GM08714 (cell line): ENCODE data around the gene DDAH2.

Source experiments
- H3K4me3 ChIP-seq: fragments of 200-500 bp; sonication (Bioruptor generic); 2 replicates; pipeline ENCODE4 v1.5.1; 2014; ENCODE audit warnings: mild to moderate bottlenecking, low read length, inconsistent platforms
- ZNF274 ChIP-seq: IDR thresholded peaks from 2 replicates; pipeline ENCODE4 v1.6.1; 2012; ENCODE audit warnings: mild to moderate bottlenecking, low read depth, low read length

Gene DDAH2

GRCh38 chr6:31702405-31702818 lies 26.7 kb downstream of the DDAH2 start:
- no peak for TF ChIP-seq ZNF274
- peak overlapping the region; percentile 94 for H3K4me3 ChIP-seq

DNA sequence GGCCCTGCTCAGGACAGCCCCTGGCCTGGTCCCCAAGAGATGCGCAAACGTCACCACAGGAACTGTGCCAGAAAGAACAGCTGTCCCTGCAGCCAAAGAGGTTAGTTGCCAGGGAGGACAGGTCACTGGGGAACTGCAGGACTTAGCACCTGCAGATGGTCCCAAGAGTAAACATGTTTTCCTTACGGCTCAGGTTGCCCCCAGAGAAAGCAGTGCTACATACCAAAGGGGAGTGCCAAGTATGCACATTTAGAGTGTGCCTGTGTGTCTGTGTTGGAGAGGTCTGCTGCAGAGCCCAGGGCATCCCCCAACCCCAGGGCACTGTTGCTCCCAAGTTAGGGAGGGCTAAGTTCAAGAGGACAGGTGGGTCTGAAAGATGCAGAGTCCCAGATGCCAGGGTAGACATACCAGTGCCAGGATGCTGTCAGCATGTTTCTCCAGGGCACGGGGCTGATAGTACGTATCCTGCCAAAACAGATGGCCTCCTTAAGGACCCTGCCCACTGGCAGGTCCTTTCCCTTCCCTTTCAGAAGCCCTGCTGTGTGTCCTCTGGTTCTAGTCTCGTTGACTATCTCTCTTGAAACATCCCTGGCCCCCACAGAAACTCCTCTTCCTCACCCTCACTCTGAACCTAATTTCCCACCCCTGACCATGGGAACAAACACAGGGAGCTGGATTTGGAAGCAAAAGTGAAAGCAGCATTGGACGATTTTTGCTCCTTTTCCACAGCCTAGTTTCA lies 27.3 kb downstream of the DDAH2 start:
- no peak for TF ChIP-seq ZNF274
- peak overlapping the region; percentile 94 for H3K4me3 ChIP-seq

DNA sequence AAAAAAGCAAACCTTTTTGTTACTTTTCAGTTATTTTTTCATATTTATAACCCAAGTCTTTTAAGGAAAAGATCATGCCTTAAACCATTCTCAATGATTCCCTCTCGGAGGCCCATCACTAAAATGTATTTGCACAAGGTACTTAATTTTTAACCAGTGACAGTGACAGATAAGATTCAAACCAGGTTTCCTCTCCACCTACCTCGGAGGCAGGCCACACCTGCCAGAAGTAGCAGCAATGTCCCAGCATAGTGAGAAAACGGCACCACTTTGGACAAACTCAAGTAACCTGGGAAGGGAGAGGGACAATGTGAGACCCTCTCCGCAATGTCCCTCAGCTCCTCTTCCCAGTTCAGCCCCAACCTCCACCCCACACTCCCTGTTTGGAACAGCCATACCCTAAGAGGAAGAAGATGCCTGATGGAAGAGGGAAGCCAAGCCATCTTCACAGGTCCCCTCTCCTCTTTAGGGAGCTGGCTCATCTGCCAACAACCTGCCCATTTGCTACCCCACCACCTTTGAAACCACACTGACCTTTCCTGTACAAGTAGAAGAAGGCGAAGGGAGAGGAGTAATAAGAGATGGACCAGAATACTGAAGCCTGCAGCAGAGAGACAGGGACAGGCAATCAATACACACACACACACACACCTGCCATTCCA lies 28.2 kb downstream of the DDAH2 start:
- TF ChIP-seq ZNF274, result no peak

GRCh38 chr6:31697555-31697954 lies 31.5 kb downstream of the DDAH2 start:
- TF ChIP-seq ZNF274, result no peak
- H3K4me3 ChIP-seq, result no peak overlapping the region

More for the DNA sequence above, 28.2 kb downstream of the DDAH2 start:
- no peak overlapping the region for H3K4me3 ChIP-seq

DNA sequence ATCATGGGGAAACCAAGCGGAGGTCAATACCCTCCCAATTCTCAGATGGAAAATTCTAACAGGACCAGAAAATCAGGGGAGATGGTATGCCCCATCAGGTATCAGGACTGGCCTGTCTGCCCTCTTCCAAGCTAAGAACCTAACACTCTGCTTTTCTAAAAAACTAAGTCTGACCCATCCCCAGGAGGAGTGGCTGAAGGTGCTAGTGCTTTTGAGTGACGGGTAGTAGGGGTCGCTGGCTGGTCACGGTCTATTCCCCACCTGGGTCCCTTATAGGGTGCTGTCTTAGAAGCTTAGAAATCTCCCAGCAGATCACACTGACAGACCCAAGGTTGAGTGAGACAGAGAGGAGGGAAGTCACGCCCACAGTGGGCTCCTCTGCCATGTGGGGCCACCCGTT lies 35.6 kb downstream of the DDAH2 start:
- no peak for TF ChIP-seq ZNF274
- no peak overlapping the region for H3K4me3 ChIP-seq

DNA sequence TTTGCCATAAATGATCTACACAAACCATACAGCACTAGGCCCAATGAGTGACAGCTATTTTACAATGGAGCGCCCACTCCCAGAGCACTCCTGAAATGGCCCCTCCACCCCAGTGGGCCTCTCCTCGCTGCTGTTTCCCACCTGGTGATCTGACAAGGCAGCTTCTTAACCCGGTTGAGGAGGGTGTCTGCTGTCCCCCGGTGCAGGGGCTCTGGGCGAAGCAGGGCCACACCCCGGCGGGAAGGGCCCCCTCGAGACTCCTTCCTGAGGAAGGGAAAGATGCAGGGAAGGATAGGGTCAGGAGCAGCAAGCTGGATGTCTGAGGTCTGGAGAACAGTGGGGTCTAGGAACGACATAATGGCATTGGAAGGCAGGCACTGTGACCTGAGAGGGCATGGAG lies 36.2 kb downstream of the DDAH2 start:
- no peak for TF ChIP-seq ZNF274
- no peak overlapping the region for H3K4me3 ChIP-seq

GRCh38 chr6:31692353-31692752 lies 36.7 kb downstream of the DDAH2 start:
- no peak overlapping the region for H3K4me3 ChIP-seq
- TF ChIP-seq ZNF274, result no peak

GRCh38 chr6:31691564-31692108 lies 37.5 kb downstream of the DDAH2 start:
- TF ChIP-seq ZNF274, result no peak
- H3K4me3 ChIP-seq, result no peak overlapping the region

GRCh38 chr6:31691078-31691463 lies 38.0 kb downstream of the DDAH2 start:
- no peak overlapping the region for H3K4me3 ChIP-seq
- no peak for TF ChIP-seq ZNF274

DNA sequence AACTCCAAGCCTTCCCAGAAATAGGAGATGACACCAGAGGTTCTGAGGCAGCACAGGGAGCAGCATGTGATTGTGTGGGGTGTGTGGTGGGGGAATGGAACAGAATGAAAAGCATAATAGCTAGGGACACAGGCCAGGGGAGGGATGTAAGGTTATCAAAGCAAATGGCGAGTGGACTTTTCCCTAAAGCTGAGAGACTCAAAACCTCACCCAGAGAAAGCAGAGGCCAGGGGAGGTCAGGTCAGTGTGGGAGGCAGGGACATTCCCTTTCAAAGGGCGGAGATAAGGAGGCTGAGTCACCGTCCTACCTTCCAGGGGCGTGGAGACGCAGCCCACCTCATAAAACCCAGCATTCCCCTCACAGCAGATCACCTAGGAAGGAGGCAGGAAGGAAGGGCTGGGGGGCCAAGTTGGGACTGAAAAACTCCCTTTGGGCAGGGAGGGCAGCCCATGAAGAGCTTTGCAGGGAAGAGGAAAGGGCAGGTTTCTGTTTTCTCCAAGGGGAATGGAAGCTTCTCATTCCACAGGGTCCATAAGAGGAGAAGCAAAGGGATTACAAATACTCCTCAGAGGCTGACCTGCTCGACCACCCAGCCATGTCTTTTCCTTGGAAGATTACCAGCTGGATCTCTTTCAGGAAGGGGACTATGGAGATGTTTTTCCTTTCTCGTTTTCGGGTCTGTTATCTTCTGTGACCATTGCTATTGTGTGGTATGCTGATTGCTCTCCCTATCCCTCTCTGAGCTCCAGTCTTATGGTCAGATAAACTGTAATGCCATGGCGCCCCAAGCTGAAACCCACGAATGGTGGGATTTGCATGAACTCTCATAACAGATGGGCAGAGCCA lies 38.6 kb downstream of the DDAH2 start:
- no peak for TF ChIP-seq ZNF274
- H3K4me3 ChIP-seq, result no peak overlapping the region

- no peak for TF ChIP-seq ZNF274
- no peak overlapping the region for H3K4me3 ChIP-seq
Observed at GRCh38 chr6:31689249-31690110, 39.6 kb downstream of the DDAH2 start.

DNA sequence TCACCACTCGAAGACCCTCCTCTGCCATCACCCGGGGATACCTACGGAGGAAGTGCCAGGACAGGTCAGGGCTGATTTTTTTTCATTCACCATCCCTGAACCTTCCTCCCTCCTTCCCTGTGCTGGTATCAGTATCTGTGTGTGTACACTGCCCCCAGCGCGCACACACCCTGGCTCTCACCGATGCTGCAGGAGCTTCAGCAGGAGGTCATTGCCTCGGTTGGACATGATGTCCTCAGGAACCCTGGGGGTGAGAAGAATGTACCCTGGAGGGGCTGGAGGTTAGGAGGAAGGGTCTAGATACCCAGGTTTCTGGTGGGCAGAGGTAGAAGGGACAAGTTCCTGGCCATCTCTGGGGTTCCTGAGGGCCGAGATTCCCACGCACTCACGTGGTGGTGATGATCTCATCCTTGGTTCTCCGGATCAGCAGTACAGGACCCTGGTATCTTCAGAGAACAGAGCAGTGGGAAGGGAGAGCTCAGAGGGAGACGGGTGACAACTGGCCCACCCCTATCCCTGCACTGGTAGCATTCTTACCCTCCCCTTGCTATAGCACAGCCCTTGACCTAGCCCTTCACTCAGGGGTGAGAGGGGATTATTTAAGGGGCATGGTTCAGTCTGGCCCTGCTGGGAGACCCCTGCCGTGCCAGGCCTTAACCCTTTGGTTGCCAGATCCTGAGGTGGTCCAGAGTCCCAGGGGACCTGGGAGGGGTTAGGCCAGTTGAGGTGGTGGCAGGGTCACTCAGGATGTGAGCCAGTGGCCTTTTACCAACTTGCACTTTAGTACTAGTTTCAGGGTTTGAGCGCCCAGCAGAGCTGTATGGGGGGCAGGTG lies 41.0 kb downstream of the DDAH2 start:
- H3K4me3 ChIP-seq, result no peak overlapping the region
- no peak for TF ChIP-seq ZNF274

DNA sequence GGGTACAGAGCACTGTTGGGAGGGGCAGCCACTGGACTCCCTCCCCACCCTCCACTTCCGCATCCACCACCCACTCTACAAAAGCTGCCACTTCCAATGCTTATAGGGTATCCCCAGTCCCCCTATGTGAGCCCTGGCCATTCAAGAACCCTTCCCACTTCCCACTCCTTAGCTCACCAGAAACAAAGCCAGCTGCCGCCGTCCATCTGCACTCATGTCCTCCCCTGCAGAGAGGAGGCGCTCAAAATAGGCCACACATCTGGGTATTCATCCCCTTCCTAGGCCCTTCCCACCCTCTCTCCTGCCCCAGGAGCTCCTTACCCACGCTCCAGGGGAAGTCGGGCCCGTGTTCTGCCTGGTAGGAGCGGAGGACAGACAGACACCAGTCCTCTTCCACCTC lies 41.8 kb downstream of the DDAH2 start:
- no peak overlapping the region for H3K4me3 ChIP-seq
- TF ChIP-seq ZNF274, result no peak

- no peak for TF ChIP-seq ZNF274
- no peak overlapping the region for H3K4me3 ChIP-seq
Observed at GRCh38 chr6:31686483-31686882, 42.6 kb downstream of the DDAH2 start.
